AG04450 (cell line): ENCODE data around the gene DIDO1. TPM values are rescaled to one million over a fixed set of nuclear protein-coding genes. Genes with fewer than 3 reads are reported as not detected.

Source experiments
- CTCF ChIA-PET: fragments of 300-600, 350-600 bp; formaldehyde crosslinking; extraction: SDS; loops from one replicate; lab custom pipeline; 2022; ENCODE audit warnings: antibody characterized with exemption, inconsistent platforms; lab: Charles Lee
- POLR2A ChIA-PET: fragments of 350-600 bp; formaldehyde crosslinking; extraction: SDS; loops from one replicate; lab custom pipeline; 2021; ENCODE audit warnings: antibody characterized with exemption, inconsistent platforms; lab: Yijun Ruan, JAX
- DNase-seq: peaks from one replicate; pipeline ENCODE4 v3.0.0-alpha.2; 2011; ENCODE audit warnings: low read depth, low spot score
- H3K27ac ChIP-seq: one replicate; pipeline ENCODE4 v1.5.1; 2012; ENCODE audit warnings: low read depth, low read length, control low read depth
- H3K27me3 ChIP-seq: one replicate; pipeline ENCODE4 v1.6.0; 2012; ENCODE audit warnings: low read length; ENCODE audit not compliant: control insufficient read depth, insufficient read depth
- H3K4me3 ChIP-seq: 2 replicates; pipeline ENCODE4 v1.5.1; 2011; ENCODE audit warnings: mild to moderate bottlenecking, low read depth, low read length, control low read depth
- H3K9me3 ChIP-seq: 2 replicates; pipeline ENCODE4 v1.5.1; 2012; ENCODE audit warnings: low read length; ENCODE audit not compliant: control insufficient read depth, insufficient read depth
- CTCF ChIP-seq: IDR thresholded peaks from 2 replicates; pipeline ENCODE4 v1.5.1; 2011; ENCODE audit warnings: low read depth, low read length, control low read depth, inconsistent platforms
- polyA plus RNA-seq: library from polyadenylated mRNA; depleted of rRNA; stranded (reverse); fragments of >200 nt; gene quantifications from 2 replicates; pipeline ENCODE4 v1.2.3, GENCODE V29; 2011

Gene DIDO1
- polyA plus RNA-seq, 1 experiment = 22.1 TPM

DNA sequence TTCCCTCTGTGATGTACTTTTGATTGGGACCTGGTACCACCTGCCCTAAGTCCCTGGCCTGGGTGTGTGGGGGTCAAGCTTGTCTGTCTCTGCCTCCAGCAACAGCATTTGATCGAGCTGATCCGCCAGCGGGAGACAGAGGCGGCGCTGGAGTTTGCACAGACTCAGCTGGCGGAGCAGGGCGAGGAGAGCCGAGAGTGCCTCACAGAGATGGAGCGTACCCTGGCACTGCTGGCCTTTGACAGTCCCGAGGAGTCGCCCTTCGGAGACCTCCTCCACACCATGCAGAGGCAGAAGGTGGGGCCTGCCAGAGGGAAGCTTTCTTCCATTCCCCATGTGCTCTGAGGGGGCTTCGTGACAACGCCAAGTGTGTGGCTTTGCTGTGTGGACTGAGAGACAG is 17.1 kb upstream of the DIDO1 start:
- POLR2A ChIA-PET = no interaction called here

DNA sequence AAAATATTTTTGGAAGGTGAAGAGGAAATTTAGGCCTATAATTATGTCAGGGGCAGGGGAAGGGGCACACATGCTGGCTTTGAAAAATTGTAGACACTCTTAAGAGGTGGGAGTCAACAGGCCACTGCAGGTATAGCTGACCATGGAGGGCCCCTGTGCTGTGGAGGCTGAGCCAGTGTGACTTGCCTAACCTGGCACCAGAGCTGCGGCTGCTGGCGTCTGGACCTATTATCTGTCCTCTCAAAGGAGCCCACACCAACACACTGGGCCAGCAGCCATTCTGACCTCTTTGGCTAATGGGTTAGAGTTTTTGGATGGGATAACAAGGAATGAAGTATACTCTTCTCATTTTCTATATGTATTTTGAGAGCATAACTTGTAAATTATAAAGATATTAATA is 16.2 kb upstream of the DIDO1 start:
- no peak for TF ChIP-seq CTCF
- H3K27me3 ChIP-seq = no peaks in the 10 kb centered on the region
- CTCF ChIA-PET = no interaction called here
- DNase-seq = no peak
- H3K4me3 ChIP-seq = no peak overlapping the region
- POLR2A ChIA-PET = no interaction called here
- H3K27ac ChIP-seq = no peak overlapping the region
- H3K9me3 ChIP-seq = peaks cover 2% of the 10 kb centered on the region; the same call in 1 of the 2 replicates

More for the DNA sequence above, 17.1 kb upstream of the DIDO1 start:
- Histone ChIP-seq H3K27me3 (no peaks in the 10 kb centered on the region), H3K9me3 (no peaks in the 10 kb centered on the region; the same call in 1 of the 2 replicates), H3K27ac (no peak overlapping the region), H3K4me3 (no peak overlapping the region)
- no peak for TF ChIP-seq CTCF
- CTCF ChIA-PET = no interaction called here
- no peak for DNase-seq

DNA sequence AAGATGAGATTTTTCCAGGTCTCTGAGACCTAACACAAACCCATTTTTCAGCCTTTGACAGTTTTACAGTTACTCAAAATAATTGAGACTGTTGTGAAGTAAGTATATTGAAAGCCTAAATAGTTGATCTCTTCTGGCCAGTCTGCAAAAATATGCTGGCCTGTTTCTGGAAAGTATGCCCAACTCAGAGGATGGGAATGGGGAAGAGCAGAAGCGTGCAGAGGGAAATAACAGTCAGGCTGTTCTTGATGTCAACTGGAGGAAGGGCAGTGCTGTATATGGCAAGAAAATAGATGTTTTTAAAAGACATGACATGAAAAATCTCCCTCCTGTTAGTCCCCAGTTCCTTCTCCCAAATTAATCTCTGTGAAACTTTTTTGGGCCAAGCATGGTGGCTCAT is 15.5 kb upstream of the DIDO1 start:
- DNase-seq = no peak
- H3K27ac ChIP-seq = no peak overlapping the region
- ChIA-PET POLR2A (no interaction called here), CTCF (no interaction called here)
- TF ChIP-seq CTCF = no peak
- no peak overlapping the region for H3K4me3 ChIP-seq
- peaks cover 3% of the 10 kb centered on the region; the same call in 1 of the 2 replicates for H3K9me3 ChIP-seq
- no peaks in the 10 kb centered on the region for H3K27me3 ChIP-seq

GRCh38 chr20:62940875-62941274 is 14.6 kb upstream of the DIDO1 start:
- no peaks in the 10 kb centered on the region for H3K27me3 ChIP-seq
- DNase-seq = no peak
- CTCF ChIA-PET = no interaction called here
- POLR2A ChIA-PET = interaction anchor here (0.7 kb wide), 1 partner anchor 37 kb away, joined by 5 read pairs; no protein-coding TSS in a partner anchor
- no peak overlapping the region for H3K27ac ChIP-seq
- H3K9me3 ChIP-seq = peaks cover 3% of the 10 kb centered on the region; the same call in 1 of the 2 replicates
- TF ChIP-seq CTCF = no peak
- no peak overlapping the region for H3K4me3 ChIP-seq

DNA sequence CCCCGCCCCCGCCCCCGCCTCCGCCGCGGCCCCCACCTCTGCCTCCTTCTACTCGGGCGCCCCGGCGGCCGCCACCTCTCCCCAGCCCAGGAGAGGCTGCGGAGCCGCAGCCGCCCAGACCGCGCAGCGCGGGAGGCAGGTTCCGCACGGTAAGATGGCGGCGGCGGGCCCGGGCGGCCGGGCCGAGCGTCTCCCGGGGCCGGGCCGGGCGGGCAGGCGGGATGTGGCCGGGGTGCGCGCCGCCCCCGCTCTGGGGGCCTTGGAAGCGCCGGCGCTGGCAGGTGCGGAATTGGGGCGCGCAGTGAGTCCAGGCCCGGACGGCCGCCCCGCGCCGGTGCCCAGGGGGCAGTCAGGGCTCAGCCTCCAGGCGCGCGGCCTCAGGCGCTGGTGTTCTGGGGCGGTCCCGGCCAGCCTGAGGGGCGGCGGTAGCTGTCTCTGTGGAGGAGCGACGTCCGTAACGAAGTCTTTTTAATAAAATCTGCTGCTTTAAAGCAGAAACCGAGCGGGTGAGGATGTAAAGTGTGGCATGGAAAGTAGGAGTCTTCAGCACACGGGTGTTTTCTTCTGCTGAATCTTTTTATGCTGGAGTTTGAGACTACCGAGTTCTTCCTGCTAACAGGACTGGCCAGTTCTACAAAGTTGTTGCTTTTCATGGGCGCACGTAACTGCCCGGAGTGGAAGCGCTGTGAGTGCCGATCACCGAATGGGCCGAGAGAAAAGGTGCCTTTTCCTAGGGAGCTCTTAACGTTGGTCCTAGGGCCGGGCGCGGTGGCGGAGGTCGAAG is 12.0 kb upstream of the DIDO1 start, which contains the start of gene GID8:
Gene GID8 (plus strand): TSS at position 43 of the 784 bp plus-strand sequence. CDS start 3,356 bp downstream, outside the sequence.
- ChIA-PET CTCF (interaction anchor here (0.7 to 1.0 kb wide), 3 partner anchors 11 to 37 kb away, joined by 3 to 4 read pairs (median 3); no protein-coding TSS in a partner anchor), POLR2A (interaction anchor here (0.6 to 2.5 kb wide), 10 partner anchors 9 to 334 kb away, joined by 3 to 16 read pairs (median 4); no protein-coding TSS in a partner anchor)
- Histone ChIP-seq H3K9me3 (peaks cover 3% of the 10 kb centered on the region; the same call in 1 of the 2 replicates), H3K4me3 (peak within 1 kb of the TSS; percentile 95), H3K27me3 (no peaks in the 10 kb centered on the region), H3K27ac (peak within 1 kb of the TSS; percentile 96)
- TF ChIP-seq CTCF = no peak
- DNase-seq = no peak
